T-helper 22 cell (primary cell): ENCODE measurements around the gene CSNK1D.

Source experiments
- DNase-seq: peaks from one replicate; pipeline ENCODE4 v3.0.0-alpha.2; 2020; ENCODE audit warnings: low read depth

CSNK1D gene

DNA sequence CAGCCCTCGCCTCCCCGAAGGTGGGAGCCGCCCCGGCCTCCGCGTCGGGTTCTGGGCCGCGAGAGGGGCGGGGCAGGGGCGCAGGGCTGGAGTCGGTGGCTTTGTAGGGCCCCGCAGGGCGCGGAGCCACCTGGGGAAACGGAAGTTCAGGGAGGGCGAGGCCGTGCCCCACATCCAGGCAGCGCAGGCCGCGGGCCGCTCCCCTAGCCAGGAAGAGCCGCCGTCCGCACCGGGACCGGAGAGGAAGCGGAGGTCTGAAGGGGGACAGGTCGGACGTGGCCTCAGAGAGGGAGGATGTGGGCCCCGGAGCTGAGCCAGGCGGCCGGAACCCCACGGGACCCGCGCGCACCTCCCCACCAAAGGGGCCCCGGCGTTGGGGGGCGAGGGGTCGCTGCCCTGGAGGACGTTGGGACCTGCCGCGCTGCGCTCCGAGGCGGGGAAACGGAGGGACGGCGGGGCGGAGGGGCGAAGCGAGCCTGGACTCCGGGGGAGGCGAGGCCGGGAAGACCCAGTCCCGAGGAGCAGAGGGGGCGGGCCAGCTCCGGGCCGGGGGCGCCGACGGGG is 45.1 kb downstream of the CSNK1D start:
- DNase-seq = peak; percentile 38

DNA sequence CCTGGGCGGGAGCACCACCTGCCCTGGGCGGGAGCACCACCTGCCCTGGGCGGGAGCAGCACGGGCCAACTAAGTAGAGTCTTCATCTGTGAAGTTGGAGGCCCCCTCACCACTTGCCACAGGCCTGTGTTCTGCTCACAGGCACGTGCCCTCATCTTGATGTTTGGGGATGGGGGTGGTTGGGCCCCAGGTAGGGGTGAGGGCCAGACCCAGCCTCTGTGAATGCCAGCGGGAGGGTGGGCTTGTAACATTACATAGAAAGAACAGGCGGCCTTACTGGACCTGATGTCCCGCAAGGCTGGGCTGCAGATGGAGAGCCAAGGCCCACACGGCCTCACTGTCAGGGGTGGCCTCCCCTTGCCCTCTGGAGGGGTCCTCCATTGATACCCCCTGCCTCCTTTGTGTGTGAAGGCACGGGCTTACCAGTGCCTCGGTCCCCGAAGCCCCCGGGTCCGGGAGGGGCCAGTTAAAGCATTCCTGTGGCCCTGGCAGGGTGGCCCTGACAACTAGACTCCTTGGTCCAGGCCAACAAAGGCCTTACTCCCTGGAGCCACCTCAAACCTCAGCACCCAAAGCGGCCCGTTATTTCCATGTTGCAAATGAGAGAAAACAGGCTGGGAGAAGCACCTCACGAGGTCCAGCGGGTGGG is 45.7 kb downstream of the CSNK1D start:
- no peak for DNase-seq

DNA sequence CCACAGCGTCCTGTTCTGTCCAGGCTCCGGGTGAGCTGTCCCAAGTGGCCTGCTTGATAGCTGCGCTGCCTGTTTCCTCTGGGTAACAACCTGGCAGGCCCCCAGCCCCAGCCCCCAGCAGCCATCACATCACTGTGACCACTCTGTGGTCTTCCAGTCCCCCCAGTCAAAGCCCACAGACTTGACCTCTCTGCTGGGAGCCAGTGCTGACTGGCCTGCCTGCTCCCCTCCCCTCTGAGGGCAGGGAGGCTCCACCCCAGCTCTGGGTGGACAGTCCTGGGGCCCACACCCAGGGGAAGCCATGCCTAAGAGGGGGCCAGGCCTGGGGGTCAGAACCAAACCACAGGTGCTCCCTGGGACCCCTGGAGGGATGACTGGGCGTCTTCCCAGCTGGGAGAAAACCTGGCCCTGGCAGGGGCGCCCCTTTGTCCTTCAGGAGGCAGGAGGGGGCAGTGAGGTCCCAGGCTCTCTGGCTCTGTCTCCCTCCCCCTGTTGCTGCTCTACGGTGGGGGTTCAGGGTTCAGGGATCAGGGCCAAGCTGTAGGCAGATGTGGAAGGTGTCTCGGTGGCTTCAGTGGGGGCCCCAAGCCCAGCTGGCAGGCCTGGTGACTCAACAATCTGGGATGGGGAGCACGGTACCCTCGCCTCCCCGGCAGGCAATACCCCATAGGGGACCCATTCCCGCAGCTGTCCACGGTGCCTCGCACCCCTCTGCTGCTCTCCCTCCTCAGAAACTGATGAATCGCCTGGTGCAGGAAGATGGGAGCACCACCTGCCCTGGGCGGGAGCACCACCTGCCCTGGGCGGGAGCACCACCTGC is 46.5 kb downstream of the CSNK1D start:
- no peak for DNase-seq

DNA sequence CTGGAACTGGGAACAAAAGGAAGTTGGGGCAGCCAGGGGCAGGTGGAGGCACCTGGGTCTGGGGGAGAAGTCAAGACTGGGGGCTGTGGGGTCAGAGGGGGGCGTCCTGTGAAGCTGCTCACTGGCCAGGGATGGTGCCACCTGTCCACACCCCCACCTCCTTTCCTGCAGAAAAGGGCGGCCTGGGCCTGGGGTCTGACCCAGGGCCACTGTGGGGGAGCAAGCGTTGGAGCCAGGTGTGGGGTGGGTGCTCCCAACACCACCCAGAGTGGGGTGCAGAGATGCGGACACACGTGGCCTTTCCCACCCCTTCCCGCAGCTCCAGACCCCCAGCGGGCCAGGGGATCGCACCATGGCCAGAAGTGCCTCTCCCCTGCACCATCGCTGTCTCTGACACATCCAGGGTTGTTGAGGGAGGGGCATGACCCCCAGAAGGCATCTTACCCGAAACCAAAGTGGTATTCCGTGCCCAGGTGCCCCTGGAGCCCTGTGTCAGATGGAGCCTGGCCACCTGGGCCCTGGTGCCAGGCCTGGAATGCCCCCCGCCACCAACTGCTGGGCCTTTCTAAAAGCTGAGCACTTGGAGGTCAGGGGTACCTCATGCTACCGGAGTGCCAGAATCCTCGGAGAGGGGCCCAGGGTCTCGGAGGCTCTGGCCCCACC is 47.2 kb downstream of the CSNK1D start:
- DNase-seq = no peak

DNA sequence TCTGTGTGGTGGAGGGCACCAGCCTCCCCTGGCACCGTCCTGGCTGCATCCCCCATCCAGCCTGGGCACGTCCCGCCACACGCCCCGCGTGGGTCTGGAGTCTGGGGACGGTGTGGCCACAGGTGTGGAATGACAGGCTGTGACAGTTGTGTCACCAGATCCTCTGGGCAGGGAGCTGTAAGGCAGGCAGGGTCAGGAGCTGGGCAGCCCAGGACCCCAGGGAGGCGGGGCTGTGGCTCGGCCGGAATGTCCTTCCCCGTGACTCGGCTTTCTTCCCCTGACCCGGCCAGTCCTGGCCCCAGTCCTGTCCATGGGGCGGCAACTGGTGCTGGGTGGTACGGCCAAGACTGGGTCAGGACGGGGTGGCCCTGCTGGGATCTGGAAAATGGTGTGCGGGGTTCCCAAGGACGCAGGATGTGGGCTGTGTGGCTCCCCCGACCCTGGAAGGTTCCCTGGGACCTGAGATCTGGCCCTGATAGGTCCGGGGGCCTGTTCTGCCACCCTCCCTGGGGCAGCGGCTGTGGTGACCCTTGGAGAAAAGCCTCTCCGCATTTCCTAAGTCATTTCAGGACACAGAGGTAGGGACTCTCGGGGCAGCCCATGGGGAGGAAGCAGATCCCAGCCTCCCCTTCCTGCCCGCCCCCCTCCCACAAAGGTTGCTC is 48.0 kb downstream of the CSNK1D start:
- DNase-seq = no peak

DNA sequence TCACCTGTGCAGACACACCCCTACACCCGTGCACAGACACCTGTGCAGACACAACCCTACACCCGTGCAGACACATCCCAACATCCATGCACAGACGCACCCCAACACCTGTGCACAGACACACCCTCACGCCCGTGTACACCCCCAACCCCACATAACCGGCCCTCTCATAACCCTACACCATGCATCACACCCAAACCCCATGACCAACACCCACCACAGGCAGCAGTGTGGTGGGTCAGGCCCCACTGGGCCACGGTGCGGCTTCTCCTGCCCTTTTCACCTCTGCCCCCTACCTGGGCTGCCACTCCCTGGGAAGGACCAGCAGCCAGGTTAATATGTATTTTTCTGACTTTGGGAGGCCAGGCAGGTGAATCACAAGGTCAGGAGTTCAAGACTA is 48.8 kb downstream of the CSNK1D start:
- DNase-seq = no peak

DNA sequence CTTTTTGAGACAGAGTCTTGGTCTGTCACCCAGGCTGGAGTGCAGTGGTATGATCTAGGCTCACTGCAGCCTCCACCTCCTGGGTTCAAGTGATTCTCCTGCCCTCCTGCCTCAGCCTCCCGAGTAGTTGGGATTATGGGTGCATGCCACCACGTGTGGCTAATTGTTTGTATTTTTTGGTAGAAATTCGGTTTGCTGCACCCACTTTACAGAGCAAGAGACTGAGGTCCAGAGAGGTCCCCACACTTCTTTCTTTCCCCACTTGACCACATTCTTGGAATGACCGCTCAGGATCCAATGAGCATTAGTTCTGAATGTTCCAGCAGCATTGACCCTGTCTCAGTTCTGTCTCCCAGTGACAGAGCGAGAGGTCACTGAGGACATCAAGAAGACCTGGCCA is 50.0 kb downstream of the CSNK1D start:
- no peak for DNase-seq

DNA sequence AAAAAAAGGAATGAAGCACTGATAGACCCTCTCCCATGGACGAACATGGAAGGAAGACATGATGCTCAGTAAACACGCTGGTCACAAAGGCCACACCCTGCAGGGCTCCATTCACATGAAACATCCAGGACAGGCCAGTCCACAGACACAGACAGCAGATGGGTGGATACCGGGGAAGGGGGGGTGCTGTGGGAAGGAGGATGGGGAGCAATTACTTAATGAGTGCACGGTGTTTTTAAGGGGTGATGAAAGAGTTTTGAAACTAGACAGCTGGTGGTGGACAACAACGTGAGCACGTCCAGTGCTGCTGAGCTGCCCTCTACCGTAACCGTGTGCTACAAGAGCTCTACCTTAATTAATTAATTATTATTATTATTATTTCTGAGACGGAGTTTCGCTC is 50.7 kb downstream of the CSNK1D start:
- DNase-seq = no peak

DNA sequence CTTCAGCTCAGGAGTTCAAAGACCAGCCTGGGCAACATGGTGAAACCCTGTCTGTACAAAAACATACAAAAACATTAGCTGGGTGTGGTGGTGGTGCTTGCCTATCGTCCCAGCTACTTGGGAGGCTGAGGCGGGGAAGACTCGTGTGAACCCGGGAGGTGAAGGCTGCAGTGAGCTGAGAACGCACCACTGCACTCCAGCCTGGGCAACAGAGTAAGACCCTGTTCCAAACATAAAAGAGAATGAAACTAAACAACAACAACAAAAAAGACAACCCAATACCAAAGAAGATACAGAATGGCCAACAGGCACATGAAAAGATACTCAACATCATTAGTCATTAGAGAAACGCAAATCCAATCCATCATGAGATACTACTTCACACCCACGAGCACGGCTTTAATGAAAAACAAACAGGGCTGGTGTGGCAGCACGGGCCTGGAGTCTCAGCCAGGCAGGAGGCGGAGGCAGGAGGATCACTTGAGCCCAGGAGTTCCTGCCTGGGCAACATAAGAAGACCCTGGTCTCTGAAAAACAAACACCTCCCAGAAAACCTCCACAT is 52.1 kb downstream of the CSNK1D start:
- no peak for DNase-seq

DNA sequence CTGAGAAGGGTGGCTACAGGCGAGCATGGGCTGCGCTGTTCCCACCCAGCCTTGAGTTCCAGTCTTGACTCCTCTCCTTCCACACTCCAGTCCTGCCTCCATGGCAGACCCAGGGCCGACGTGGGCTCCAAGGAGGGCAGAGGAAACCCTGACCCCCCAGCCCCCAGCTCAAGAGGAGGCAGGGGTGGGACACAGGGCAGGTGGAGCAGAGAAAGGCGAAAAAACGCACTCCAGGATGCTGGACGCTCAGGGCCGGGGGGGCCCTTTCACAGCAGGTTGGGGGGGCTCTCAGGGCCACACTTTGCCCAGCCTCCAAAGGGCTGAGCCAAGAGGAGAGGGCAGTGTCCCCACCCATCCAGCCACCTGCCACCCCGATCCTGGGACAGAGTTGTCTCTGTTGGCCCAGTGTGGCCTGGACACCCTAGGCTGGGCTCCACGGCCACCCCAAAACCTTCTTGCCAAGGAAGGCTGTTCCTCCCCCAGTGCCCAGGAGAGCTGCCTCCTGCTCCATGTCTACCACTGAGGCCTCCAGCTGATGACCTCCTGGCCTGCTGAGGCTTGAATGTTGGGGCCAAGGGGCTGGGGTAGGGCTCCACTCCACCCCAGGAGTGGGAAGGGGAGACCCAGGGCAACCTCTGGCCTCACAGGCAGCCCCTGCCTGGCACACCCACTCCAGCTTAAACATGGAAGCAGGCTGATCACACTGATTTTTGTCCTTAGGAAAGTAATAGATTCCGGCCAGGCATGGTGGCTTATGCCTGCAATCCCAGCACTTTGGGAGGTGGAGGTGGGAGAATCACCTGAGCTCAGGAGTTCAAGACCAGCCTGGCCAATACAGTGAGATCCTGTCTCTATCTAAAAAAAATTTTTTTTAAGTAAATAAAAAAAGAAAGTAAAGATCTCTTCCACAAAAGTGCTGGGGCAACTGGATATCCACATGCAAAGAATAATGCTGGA is 53.5 kb downstream of the CSNK1D start:
- no peak for DNase-seq

DNA sequence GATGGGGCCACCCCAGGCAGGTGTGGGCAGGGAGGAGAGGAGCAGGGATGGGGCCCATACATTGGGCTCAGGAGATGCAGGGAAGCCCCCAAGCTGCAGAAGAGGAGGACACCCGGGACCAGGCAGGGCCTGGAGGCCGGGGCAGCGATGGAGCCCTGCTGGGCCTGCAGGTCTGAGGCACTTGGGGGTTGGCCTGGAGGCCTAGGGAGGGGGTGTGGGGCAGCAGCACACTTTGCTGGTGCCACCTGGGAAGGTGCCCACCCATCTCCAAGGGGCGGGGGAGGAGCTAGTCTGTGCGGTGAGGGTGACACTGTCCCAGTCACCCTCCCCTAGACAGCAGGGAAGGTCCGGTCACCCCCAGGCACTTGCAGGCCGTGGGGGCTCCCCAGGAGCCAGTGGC is 54.4 kb downstream of the CSNK1D start:
- DNase-seq = no peak

DNA sequence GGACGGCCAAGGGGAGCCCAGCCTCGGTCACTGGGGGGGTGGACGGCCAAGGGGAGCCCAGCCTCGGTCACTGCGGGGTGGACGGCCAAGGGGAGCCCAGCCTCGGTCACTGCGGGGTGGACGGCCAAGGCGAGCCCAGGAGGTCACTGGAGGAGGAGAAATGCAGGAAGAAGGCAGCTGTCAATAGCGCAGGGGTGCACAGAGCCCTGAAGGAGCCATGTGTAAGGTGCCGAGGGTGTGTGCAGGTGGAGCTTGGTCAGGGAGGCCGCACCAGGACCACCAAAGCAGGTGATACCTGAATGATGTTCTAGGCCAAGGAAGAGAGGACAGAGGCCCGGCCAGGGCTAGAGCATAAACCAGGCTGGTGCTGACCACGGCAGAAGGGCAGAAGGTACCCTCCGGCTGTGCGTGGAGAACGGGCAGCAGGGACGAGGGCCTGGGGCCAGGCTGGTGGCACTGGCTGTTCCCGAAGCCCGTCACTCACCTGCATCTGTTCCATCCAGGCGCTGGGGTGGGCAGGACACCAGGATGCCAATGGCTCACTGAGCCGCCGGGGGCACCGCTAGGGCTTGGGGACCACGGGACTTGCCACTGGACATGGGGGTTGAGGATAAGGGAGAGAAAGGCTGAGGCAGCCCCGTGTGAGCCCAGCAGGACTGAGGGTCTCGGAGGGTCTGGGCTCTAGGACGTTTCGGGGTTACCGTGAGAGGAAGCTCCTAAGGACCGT is 55.0 kb downstream of the CSNK1D start:
- no peak for DNase-seq

DNA sequence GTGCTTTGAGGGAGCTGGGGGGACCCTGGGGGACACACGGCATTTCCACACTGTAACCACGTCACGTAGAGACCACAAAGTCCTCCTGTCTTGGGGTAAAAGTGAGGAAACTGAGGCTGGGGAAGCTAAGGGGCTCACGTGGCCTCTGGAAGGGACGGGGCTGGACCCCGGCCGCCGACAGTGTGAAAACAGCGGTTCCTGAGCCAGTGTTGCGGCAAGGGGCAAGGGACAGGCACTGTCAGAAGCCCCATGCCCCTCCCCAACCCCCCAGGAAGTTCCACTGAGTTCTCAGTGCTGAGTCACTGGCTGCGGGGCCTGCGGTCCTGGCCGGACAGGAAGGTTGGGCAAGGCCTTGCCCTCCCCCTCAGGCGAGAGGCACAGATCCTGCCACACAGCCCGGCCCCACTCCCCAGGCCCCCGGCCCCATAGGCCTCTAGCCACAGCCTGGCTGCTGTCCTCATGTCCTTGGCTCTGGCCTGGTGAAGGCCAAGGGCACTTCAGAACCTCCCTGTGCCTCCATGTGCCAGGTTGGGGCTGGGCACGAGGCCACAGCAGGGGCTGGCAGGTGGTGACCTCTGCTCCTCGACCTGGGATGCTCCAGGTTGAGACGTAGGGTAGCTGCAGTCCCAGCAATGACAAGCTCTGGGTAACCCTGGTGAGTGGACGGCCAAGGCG is 55.8 kb downstream of the CSNK1D start:
- no peak for DNase-seq

DNA sequence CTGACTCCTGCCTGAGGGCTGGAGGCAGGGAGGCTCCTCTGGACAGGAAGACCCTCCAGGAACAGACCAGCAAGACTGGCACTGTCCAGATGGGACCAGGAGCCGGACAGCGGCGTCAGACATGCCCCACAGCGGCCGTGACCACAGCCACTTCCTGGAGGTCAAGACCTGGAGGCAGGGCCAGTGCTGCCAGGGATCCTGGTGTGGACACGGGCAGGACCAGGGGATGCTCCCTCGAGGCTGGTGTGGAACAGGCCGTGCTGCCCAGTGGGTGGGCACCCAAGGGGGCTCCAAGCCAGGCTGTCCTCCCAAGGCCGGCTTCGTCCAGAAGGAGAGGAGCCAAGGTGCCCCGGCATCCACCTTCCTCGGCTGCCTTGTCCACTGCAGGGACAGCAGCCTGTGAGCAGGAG is 56.4 kb downstream of the CSNK1D start:
- no peak for DNase-seq

DNA sequence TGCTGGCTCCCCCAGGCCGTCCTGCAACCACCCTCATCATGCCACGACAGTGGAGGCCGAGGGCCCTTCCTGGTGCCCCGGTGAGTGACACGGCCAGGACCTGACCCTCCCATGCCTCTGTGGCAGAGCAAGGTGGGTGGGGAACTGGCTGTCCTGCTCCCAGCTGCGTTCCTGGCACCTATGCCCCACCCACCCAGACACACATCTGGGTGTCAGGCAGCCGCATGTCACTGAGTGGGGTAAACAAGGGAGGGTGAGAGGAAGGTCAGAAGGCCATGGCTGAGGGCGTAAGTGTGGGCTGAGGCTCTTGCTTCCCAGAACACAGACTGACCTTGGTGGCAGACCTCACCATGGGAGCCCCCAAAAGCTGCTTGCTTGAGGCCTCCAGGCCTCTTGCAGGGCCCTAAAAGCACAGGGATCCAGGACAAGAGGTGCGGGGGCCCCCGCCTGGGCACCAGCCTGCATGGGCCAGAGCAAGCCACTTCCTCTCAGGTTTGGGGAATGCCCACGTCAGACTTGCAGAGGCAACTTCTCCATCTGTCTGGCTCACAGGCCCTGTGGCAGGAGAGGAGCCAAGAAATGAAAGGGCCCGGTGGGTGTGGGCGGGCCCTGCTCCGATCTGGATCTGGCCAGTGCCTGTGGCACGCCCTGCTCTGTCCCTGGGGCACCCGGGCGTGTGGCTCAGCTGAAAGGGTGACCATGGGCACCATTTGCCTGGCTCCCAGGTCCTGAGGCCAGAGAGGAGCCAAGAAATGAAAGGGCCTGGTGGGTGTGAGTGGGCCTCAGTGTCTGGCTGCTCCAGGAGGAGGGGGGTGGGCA is 57.0 kb downstream of the CSNK1D start:
- DNase-seq = peak; percentile 35

DNA sequence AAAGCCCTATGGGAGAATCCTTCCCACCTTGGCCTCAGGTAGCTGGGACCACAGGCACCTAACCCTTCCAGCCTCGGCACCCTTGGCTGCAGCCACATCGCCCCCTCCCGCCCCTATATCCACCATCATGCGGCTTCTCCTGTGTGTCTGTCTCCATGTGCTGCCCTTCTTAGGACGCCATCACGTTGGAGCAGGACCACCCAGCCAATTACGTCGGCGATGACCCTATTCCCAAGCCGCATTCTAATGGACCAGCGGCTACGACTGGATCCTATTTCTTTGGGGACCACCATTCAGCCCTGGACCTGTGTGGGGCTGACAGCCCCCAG is 57.6 kb downstream of the CSNK1D start:
- no peak for DNase-seq

DNA sequence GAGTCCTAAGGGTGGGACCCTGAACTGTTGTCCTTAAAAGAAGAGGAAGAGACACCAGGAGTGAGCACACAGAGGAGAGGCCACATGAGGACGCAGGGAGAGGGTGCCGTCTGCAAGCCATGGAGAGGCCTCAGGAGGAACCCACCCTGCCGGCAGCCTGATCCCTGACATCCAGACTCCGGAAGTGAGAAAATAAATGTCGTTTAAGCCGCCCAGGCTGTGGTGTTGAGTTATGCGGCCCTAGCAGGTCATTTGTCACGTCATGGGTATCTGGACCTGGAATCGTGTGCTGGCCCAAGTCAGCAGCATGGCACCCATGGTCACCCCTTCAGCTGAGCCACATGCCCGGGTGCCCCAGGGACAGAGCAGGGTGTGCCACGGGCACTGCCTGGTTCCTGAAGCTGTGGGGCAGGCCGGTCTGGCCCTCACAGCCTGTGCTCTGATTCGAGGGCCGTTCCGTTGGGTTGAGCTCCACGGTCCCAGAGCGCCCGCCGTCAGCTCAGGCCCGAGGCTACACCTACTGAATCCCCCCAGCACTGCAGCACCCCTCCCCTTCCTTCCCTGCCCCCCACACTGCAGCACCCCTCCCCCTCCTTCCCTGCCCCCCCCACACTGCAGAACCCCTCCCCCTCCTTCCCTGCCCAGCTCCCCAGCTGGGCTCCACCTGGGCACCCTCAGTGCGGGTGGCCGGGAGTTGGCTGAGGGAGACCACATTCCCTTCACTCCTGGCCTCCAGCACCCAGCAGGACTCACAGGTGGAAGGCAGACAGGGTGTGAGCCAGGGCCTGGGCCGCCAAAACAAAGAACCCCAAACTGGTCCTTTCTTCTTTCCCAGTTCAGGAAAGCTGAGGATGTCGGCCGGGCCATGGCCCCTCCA is 58.2 kb downstream of the CSNK1D start:
- no peak for DNase-seq
